ENCODE measurements around the gene CYB561D2. TPM values are rescaled to one million over a fixed set of nuclear protein-coding genes. Genes with fewer than 3 reads are reported as not detected.

CYB561D2 gene
- total RNA-seq, 6 donors from 2014 or later: 13.2 to 35.4 (median 26.8) TPM

GRCh38 chr3:50393061-50393460, 42.4 kb downstream of the CYB561D2 start:
- no peak for ATAC-seq (ENCODE audit: low FRiP score in 2 of 2)
- no peak for DNase-seq
- peaks cover 9 to 16% (median 11%) of the 10 kb centered on the region in 4 donors for H3K4me1 ChIP-seq
- no peak overlapping the region for H3K4me3 ChIP-seq
- no peak for TF ChIP-seq EP300 (IDR thresholded peaks at IDR 0.05)
- no peak for TF ChIP-seq CTCF (IDR thresholded peaks at IDR 0.05)
- no peak for TF ChIP-seq POLR2AphosphoS5 (IDR thresholded peaks at IDR 0.05)
- no peak for TF ChIP-seq POLR2A (IDR thresholded peaks at IDR 0.05)
- H3K27me3 ChIP-seq: no peaks in the 10 kb centered on the region
- WGBS, 2 donors: 84 to 85% methylated on average over 5 of the region's 5 CpGs
- peaks cover 0 to 3% (median 0%) of the 10 kb centered on the region in 4 donors for H3K36me3 ChIP-seq
- H3K9me3 ChIP-seq: no peaks in the 10 kb centered on the region
- H3K27ac ChIP-seq: no peak overlapping the region

GRCh38 chr3:50395070-50395860, 44.6 kb downstream of the CYB561D2 start:
- H3K36me3 ChIP-seq: peaks cover 0 to 3% (median 0%) of the 10 kb centered on the region in 4 donors
- H3K27ac ChIP-seq: no peak overlapping the region
- H3K9me3 ChIP-seq: no peaks in the 10 kb centered on the region
- no peak overlapping the region for H3K4me3 ChIP-seq
- DNase-seq (peak in 1 of 2 donors; percentile 40), ATAC-seq (ENCODE audit: low FRiP score in 2 of 2) (peak in 1 of 2 donors; percentile 13)
- H3K4me1 ChIP-seq: peaks cover 9 to 16% (median 11%) of the 10 kb centered on the region in 4 donors
- no peaks in the 10 kb centered on the region for H3K27me3 ChIP-seq
- 71 to 100% methylated on average over 1 to 8 of the region's 10 CpGs for WGBS, 2 donors
- TF ChIP-seq POLR2AphosphoS5 (IDR thresholded peaks at IDR 0.05): no peak
- no peak for TF ChIP-seq POLR2A (IDR thresholded peaks at IDR 0.05)
- TF ChIP-seq EP300 (IDR thresholded peaks at IDR 0.05): no peak
- no peak for TF ChIP-seq CTCF (IDR thresholded peaks at IDR 0.05)

- no peak for TF ChIP-seq CTCF (IDR thresholded peaks at IDR 0.05)
- TF ChIP-seq POLR2AphosphoS5 (IDR thresholded peaks at IDR 0.05): no peak
- no peak for TF ChIP-seq EP300 (IDR thresholded peaks at IDR 0.05)
- TF ChIP-seq POLR2A (IDR thresholded peaks at IDR 0.05): no peak
- H3K36me3 ChIP-seq: peaks cover 0 to 3% (median 0%) of the 10 kb centered on the region in 4 donors
- no peak overlapping the region for H3K27ac ChIP-seq
- peaks cover 0 to 7% (median 3%) of the 10 kb centered on the region in 4 donors for H3K4me1 ChIP-seq
- H3K27me3 ChIP-seq: no peaks in the 10 kb centered on the region
- ATAC-seq (ENCODE audit: low FRiP score in 2 of 2) (no peak), DNase-seq (no peak)
- no peak overlapping the region for H3K4me3 ChIP-seq
- 93 to 94% methylated on average over 9 to 10 of the region's 10 CpGs for WGBS, 2 donors
- H3K9me3 ChIP-seq: no peaks in the 10 kb centered on the region
Observed at GRCh38 chr3:50396502-50396901, 45.8 kb downstream of the CYB561D2 start.

GRCh38 chr3:50401978-50402595, 51.4 kb downstream of the CYB561D2 start:
- Histone ChIP-seq H3K4me1 (peaks cover 0 to 4% (median 2%) of the 10 kb centered on the region in 4 donors), H3K9me3 (no peaks in the 10 kb centered on the region), H3K27ac (no peak overlapping the region), H3K36me3 (no peaks in the 10 kb centered on the region), H3K27me3 (no peaks in the 10 kb centered on the region), H3K4me3 (no peak overlapping the region)
- ATAC-seq (ENCODE audit: low FRiP score in 2 of 2) (no peak), DNase-seq (peak in 1 of 2 donors; percentile 44)
- TF ChIP-seq POLR2AphosphoS5 (IDR thresholded peaks at IDR 0.05) (no peak), POLR2A (IDR thresholded peaks at IDR 0.05) (no peak), CTCF (IDR thresholded peaks at IDR 0.05) (no peak), EP300 (IDR thresholded peaks at IDR 0.05) (no peak)
- WGBS, 2 donors: 14 to 33% methylated on average over 5 of the region's 5 CpGs

Other genes with a start within 250 kb of the CYB561D2 start
- gene SEMA3F, start 195.5 kb upstream of the CYB561D2 start, total RNA-seq: 10 to 100 TPM in 5 of 6 donors, 1 to 10 TPM in 1; 4.2 to 76.0 (median 27.5) TPM
- gene GNAT1, start 159.3 kb upstream of the CYB561D2 start, total RNA-seq: under 1 TPM in 2 of 6 donors, not detected in 4; 0.10 to 0.40 TPM
- under 1 TPM in 2 of 6 donors, not detected in 4; 0.15 to 0.17 TPM for gene SLC38A3, start 145.6 kb upstream of the CYB561D2 start, total RNA-seq
- 100 to 1,000 TPM; 191 to 440 (median 295) TPM for gene GNAI2, start 114.7 kb upstream of the CYB561D2 start, total RNA-seq
- gene SEMA3B, start 81.7 kb upstream of the CYB561D2 start, total RNA-seq: 100 to 1,000 TPM in 5 of 6 donors, 10 to 100 TPM in 1; 98.3 to 242 (median 122) TPM
- gene LSMEM2, start 71.8 kb upstream of the CYB561D2 start, total RNA-seq: under 1 TPM in 2 of 6 donors, not detected in 4; 0.14 to 0.59 TPM
- 100 to 1,000 TPM in 2 of 6 donors, 10 to 100 TPM in 4; 45.4 to 126 (median 77.5) TPM for gene IFRD2, start 58.4 kb upstream of the CYB561D2 start, total RNA-seq
- gene HYAL3, start 51.5 kb upstream of the CYB561D2 start, total RNA-seq: 1 to 10 TPM in 5 of 6 donors, under 1 TPM in 1; 0.33 to 5.7 (median 3.1) TPM
- gene NAA80, start 51.5 kb upstream of the CYB561D2 start, total RNA-seq: 10 to 100 TPM; 12.1 to 34.5 (median 15.1) TPM
- gene HYAL1, start 47.3 kb upstream of the CYB561D2 start, total RNA-seq: 10 to 100 TPM; 22.0 to 99.1 (median 63.0) TPM
- gene HYAL2, start 28.1 kb upstream of the CYB561D2 start, total RNA-seq: 100 to 1,000 TPM; 120 to 389 (median 226) TPM
- 10 to 100 TPM; 16.8 to 36.1 (median 25.0) TPM for gene TUSC2, start 22.6 kb upstream of the CYB561D2 start, total RNA-seq
- 10 to 100 TPM; 42.7 to 78.9 (median 47.7) TPM for gene RASSF1, start 10.0 kb upstream of the CYB561D2 start, total RNA-seq
- gene ZMYND10, start 5.1 kb upstream of the CYB561D2 start, total RNA-seq: 10 to 100 TPM in 5 of 6 donors, 1 to 10 TPM in 1; 3.1 to 98.7 (median 31.5) TPM
- gene NPRL2, start 87 bp upstream of the CYB561D2 start, total RNA-seq: 10 to 100 TPM; 15.0 to 41.9 (median 17.3) TPM
- 10 to 100 TPM; 39.8 to 68.1 (median 46.5) TPM for gene TMEM115, start 8.7 kb downstream of the CYB561D2 start, total RNA-seq
- gene CACNA2D2, start 152.8 kb downstream of the CYB561D2 start, total RNA-seq: 100 to 1,000 TPM in 4 of 6 donors, 10 to 100 TPM in 2; 71.5 to 213 (median 113) TPM
- gene C3orf18, start 216.9 kb downstream of the CYB561D2 start, total RNA-seq: 1 to 10 TPM; 4.7 to 7.5 (median 5.7) TPM
- gene HEMK1, start 218.7 kb downstream of the CYB561D2 start, total RNA-seq: 10 to 100 TPM in 3 of 6 donors, 1 to 10 TPM in 3; 5.0 to 25.3 (median 9.6) TPM

Measured in upper lobe of left lung (tissue), 6 donors.